ELR (cell line): ENCODE data around the gene ARSB.

Experiments used
- DNase-seq: peaks from one replicate; pipeline ENCODE4 v3.0.0-alpha.2; 2015; ENCODE audit warnings: low read depth

The ARSB gene

DNA sequence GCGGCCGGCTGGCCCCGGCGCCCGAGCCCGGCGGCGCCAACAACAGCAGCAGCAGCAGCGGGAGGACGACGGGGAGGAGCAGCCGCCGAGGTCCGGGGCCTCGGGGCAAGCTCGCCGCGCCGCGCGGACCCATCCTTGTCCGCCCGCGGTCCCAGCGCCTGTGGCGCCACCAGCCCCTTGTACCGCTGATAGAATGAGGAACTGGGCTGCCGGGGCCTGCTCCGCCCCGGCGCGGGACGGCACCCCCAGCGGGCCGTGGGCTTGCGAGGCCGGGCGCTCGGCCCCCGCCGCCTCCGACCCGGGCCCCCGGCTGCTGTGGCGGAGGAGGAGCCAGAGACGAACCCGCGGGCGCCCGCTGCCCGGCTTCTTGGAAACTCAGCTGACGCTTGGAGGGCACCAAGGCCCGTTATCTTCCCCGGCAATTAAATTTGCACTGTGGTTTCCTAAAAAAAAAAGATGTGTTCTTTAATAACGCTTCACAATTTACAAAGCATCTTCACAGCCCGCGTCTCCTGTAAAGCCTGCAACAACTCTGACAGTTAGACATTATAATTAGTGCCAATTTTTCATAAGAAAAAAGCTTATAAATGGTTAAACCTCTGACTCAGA, at the start of gene ARSB:
TSS of gene ARSB (minus strand) at position 195 of the 609 bp plus-strand sequence. CDS start at position 133, 62 bp downstream.
- DNase-seq, result peak; percentile 68

DNA sequence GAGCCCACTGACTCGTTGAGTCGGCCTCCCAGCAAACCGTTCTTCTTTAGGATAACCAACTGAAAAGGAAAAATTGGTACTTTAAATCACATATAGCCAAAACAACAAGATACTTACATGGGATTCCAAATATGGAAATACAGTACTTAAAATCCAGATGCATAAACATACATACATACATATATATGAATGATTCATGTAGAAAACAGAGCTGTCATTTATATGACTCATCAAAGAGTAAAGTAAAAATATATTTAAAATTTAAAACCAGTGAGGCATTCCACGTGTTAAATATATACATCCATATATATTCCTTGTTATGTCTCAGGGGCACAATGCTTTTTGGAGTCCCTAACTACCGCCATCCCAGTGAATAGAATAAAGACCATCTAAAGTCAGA, 47.7 kb upstream of the ARSB start:
- DNase-seq, result no peak

DNA sequence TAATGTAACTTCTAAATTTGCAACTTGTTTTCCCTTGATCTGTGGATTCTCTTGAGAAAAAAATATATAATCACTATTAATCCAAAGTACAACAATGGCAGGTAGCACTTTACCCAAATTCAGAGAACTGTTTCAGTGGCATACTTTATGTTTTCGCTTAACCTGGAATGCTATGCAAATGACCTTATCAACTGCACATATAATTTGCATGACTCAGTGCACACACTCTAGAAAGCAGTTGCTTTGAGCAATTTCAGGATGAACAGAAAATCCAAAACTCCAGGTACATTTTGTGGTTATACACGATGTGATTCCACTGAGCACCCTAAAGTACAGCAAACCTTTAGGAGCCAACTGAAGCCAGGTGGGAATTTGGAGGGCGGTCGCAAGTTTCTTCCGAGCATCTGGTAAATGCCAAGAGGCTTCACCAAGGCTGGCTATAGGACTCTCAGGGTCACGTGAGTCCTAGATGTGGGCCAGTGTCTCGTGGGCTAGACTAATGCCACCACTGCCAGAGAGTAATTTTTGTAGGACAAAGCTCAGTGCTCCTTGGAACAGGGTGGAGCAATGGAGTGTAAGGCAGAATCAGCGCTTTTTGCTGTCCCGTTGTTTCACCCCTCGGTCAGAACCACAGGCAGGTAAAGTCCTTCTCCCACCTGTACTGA, 47.1 kb upstream of the ARSB start:
- DNase-seq, result peak; percentile 6

DNA sequence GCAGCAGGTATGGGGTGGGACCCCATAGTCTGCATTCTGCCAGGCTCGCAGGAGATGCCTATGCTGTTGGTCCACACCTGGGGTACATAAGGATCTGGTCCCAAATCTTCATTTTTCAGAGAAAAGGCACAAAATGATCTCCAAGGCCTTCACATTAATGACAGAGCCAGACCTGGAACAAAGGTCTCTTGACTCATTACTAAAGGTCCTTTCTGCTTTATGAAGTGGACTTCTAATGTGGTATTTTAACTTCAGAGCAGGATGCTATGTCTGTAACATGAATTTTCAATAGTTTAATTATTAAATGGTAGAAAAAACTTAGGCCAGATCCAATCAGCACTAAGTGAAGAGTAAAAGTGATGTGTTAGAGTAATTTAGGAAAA, 46.4 kb upstream of the ARSB start:
- DNase-seq, result no peak

DNA sequence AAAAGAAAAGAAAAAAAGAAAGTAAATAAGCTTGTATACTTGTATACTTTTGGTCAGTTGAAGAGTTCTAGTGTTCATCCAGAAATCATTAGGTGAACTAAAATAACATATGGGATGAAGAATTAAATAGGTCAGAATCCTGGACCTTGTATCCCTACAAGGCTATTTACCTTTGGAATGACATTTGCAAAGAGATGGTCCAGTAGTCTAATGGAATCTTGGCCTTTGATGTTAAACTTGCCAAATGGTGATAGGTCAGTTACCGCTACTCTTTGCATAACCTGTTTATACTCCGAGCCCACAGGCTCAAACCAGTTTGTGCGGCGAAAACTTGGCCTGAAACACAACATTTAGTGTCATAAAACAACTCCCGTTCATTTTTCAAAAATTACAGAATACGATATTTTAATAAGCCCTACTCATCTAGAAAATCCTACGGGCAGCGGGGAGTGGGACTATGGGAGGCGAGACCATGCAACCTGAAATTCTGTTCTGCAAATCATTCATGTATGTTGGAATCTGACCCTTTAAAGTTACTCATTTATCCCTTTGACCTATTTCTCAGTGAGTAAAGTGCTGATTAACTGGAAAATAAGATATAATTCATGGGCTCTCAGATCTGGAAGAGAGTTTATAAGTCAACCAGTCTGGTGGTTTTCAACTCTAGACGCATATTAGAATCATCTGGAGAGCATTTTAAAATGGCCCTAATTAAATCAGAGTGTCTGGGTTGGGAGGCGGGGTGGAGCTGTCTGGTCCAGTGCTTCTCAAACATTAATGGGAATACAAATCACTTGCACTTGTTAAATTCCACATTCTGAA, 45.8 kb upstream of the ARSB start:
- no peak for DNase-seq

DNA sequence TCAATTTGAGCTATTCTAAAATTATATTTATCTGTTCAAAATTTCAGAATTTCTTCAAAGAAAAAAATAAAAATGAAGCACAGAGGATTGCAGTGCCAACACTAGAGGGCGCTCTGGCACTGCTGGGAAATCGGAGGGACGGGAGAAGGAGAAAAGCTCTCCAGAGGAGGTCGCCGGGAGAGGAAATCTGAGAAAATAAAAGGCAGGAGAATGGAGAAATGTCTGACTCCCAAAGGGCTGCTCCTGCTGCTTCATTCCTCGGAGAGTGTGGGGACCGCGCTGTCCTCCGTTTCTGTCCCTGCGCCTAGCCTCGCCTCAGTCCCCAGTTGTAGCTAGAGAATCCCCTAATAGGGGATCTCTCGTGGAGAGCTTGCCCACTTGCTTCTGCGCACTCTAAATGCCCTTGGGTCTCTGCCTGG, 40.0 kb upstream of the ARSB start:
- DNase-seq, result peak; percentile 68

DNA sequence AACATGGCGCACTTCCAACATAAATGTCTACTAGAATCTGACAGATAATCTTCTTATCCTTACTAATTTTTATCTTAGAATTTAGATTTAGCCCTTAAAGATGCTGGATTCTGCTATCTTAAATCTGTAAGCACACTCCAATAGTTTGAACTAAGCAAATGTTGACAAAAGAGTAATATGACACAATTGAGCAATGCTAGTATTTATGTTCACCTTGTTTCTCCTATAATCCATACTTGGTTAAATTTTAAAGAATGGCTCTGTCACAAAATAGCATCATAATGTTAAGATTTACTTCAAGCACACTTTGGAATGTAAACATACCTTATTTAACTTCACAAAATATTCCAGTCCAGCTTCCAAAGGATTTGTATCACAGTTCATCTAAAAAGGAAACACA, 38.8 kb upstream of the ARSB start:
- DNase-seq, result no peak

DNA sequence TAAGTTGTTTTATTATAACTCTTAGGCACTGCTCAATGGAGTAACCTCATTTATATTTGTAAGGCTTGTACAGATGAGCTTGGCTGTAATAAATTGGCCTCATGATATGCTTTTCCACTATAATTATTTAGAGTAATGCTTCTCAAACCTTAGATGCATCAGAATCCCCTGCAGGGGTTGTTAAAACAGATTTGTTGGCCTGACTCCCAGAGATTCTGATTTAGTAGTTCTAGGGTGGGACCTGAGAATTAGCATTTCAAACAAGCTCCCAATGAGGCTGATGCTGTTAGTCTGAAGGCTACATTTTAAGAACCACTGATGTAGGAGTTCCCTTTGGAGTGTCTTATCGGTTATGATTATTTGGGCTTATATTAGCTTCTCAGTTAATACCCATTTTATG, 38.2 kb upstream of the ARSB start:
- DNase-seq, result no peak

DNA sequence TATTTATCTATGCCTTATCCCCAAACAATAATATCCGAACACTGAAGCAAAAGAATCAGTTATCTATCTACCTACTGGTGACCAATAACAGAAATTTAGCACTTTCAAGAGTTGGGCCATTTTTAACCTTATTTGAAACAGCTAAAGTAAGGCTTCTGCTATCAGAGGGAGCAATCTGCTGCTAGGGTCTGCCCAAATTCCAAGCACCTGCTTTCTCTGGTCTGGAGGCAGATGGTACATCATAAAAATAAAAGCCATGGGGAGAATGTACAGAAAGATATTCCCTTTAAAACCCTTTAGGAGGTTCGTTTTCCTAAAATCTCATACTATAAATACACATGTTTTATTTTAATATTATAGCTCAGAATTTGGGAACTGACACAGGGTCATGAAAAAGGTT, 37.7 kb upstream of the ARSB start:
- DNase-seq, result no peak

DNA sequence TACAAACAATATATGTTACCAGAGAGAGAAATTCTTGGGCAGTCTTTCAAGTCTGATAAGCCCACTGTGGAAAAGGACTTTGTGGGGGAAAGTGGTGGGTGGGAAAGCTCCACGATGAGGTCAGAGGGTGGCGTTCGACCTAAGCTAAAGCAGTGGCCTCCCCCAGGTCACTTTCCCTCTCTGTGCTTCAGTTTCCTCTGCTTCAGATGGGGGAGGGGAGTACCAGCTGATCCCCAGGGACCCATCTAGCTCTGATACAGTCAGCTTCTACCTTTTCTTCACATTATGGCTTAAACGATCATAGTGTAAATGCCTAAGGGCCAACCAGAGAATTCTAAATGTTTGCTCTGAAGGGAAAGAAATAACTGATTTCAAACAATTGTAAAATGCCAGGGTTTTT, 36.6 kb upstream of the ARSB start:
- DNase-seq, result no peak

DNA sequence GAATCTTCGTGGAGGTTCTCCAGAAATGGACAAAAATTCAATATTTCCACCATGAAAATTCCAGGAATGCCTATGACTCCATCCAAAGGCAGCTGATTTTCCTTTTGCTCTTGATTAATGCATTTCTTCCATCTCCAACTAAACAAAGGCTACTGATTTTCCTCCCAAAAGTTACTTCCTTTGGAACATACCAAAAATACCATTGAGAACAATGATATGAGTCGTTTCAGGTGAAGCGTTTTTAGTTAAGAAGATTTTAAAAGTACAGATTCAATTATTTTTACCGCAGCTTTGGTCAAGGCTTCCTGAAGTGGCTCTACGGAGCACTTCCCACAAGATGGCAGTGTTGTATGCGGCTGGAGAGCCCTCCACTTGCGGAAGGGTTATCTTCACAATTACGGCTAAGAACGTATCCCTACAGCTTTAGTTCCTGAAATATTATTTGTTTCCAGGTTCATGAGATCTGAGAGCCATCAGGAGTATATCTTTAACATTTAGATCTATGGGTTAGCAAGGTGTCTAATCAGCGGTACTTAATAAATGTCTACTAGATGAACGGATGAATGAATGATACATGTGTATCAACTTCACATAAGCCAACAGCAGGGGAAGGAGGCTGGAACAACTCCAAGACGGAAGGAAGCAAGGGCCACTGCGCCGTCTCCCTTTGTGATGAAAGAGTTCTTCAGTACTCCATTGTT, 35.9 kb upstream of the ARSB start:
- peak; percentile 73 for DNase-seq

DNA sequence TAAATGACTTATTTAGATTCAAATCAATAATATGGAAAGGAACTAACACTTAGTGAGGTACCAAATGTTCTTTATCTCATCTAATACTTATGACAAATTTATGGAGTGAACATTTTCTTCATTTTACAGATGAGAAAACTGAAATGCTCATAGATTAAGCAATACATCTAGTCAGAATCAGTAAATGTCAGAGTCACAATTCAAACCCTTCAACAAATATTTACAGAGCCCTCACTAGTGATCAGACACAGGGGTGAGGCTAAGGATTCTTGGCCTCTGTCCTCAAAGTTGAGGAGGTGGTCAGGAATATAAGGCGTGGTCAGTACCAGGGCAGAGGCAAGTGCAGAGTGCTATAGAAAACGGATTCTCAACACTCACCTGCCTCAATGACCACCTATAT, 29.5 kb upstream of the ARSB start:
- DNase-seq, result no peak

DNA sequence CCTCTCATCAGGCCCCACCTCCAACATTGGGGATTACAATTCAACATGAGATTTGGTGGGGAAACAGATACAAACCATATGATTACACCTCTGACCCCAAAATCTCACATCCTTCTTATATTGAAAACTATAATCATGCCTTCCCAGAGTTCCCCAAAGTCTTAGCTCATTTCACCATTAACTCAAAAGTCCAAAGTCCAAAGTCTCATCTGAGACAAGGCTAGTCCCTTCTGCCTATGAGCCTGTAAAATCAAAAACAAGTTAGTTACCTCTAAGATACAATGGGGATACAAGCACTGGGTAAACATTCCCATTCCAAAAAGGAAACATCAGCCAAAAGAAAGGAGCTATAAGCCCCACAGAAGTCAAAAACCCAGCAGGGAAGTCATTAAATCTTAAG, 26.8 kb upstream of the ARSB start:
- no peak for DNase-seq

DNA sequence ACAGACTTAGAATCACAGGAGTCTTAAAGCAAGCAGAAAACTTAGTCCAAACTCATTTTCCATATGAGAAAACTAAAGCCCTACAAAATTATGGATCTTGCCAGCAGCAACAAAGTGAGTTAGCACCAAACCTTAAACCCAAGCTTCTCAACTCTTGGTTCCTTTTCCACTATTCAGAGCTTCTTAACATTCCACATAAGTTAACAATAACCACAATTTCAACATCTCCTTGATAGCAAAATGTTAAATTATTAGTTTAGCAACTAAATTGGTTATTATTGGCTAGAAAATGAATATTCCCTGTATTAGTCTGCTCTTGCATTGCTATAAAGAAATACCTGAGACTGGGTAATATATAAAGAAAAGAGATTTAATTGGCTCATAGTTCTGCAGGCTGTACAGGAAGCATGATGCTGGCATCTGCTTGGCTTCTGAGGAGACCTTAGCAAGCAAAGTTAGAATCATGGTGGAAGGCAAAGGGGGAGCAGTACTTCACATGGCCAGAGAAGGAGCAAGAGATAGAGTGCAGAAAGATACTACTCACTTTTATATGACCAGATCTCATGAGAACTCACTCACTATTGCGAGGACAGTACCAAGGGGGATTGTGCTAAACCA, 26.2 kb upstream of the ARSB start:
- DNase-seq, result peak; percentile 18

DNA sequence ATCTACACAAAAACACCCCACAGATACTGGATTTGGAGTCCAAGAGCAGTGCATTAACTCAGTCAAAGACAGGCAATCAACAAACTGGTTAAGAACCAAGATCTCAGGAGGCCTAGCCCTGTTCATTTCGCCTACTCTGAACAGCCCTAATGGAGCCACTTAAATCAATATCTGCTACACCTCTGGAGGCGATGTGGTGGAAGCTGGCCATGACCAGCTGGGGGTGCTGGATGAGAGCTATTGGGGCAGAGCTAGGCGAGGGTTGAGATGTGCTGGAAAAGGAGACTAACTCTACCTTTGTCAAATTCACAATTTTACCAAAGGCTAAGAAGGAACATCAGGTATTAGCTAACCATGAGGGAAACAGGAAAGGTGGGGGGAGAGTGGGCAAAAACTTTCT, 23.3 kb upstream of the ARSB start:
- DNase-seq, result no peak

DNA sequence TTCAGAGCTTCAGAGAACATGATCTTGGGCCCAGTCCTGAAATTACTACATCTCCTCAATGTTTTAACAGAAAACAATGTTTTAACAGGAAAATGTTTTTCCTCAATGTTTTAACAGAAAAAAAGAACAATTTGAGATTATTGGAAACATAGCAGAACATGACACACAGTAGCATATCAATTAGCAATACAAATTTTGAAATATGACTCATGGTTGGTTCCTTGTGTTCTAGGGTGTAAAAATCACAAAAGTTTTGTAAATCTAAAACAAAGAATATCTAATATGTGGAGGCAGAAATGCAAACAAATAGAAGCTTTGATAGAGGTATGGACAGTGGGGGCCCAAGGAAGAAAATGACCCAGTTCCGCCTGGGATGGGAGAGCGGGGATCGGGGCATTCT, 22.8 kb upstream of the ARSB start:
- no peak for DNase-seq

DNA sequence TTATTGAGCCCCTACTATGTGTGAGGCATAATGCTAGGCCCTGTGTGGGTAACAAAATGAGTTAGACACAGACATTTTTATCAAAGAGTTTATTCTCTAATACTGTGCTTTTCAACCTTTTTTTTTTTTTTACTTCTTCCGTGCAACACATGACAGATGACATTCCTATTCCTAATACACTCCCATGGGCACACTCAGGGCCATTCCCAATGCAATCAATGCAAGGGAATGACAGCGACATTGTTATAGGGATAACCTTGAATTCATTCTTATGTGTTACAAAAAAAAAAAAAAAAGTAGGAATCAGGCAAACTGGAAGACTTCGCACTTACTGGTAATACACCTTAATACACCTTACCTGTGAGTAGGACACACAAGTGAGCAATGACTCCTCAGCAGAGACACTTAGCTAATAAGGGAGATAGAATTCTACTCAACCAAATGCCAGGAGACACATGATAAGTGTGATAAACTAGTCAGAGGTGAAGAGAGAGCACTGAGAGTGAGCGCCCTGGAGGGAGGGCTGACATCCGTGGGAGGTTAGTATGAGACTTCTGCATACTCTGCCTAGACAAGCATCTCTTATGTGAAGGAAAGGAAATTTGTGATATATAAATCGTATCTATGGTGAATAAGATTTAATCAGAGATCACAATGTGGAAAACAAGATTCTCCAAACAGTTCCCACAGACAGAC, 21.0 kb upstream of the ARSB start:
- DNase-seq, result no peak

DNA sequence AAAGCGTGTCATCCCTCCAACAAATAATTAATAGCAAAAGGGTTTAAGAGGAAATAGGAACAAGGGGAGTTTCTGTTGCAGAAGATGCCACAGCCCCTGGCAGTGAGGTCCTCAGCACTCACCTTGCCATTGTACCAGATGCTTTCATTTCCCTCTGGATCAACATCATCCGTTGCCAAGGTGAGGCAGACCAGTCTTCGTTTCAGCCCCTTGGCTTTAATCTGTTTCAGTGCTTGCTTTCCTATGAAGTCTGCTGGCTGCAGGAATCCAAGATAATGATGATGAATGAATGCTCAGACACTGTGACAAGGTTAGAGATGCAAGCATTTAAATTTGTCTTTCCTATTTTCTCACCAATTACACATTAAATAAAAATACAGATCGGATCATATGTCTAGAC, 20.0 kb upstream of the ARSB start:
- DNase-seq, result no peak

DNA sequence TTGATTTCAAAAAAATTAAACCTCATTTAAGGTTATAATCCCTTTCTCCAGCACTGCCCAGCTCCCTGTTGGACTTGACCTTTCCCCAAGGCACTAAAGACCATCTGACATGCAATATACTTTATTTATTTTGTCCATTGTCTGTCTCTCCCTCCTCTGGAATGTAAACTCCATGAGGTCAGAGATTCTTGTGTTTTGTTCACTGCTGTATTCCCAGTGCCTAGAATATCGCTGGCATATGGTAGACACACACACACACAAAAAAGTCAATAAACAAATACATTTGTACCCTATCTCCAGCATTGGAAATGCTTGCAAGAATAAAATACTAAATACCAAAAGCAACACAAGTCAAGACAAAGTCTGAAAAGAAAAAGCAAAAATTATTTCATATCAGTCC, 17.3 kb upstream of the ARSB start:
- DNase-seq, result no peak

DNA sequence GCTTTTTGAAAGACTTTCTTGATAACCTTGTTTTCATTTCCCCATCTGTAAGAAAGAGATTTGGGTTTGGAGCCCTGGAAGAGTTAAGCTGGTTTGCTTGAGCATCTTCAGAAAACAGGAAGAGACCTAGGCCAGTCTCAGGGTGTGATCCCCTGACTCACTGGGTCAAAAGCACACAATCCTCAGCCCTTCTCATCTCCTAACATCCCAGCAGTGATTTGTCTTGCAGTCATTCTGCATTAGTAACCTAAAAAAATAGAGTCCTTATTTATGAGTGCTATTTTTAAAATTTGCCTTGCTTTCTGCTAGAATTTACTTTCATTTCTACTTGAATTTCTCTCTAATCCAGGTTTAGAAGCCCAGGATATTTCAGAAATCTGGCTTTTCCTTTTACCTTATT, 16.4 kb upstream of the ARSB start:
- DNase-seq, result peak; percentile 28

DNA sequence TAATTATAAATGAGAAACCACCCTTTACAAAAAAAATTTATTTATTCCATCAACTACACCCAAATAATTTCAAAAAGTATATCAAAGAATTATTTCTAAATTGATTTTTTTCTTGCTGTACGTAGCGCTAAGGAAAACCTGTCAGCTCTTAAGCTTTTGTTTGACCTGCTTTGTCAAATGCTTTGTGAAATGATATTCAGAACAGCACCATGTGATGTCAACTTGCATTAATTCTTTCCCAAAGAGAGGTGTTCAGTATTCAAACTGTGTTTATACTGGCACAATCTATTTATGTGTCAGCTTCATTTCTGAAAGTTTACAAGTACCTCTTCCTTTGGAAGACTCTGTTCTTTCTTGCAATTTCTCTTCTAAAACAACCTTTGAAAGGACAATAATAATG, 12.0 kb upstream of the ARSB start:
- no peak for DNase-seq

DNA sequence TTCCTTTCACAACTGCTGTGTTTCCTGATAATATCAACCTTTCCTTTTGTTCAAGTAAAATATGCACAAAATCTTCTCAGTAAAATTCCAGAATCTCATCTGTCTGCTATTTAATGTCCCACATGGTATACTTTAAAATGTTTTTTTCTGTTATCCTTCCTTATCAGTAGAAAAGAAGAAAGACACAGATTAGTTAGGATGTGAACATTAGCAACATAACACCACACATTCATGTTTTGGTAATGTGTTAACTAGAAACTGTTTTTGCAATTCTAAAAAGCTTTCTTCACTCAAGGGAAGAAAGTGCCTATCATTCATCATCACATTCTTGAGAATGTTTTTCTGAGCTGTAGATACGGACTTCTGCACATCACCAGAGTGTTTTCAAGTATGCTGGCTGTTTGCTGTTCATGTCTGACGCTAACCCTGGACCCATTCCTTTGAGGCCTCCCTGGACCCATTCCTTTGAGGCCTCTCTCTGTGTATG, 10.5 kb upstream of the ARSB start:
- DNase-seq, result no peak
